Neural cell (in vitro differentiated cells): ENCODE measurements around the gene GALNT13. TPM values are rescaled to one million over a fixed set of nuclear protein-coding genes. Genes with fewer than 3 reads are reported as not detected.

Source experiments
- H2AFZ ChIP-seq: fragments of 200-600, 300-800 bp; sonication (generic), shearing (Covaris generic); 2 replicates; pipeline ENCODE4 v1.6.0; 2014; ENCODE audit warnings: low read depth, mild to moderate bottlenecking, antibody characterized with exemption, low read length, moderate library complexity
- H3F3A ChIP-seq: fragments of 200-600 bp; shearing (Covaris generic); 2 replicates; pipeline ENCODE4 v1.6.1; 2016; ENCODE audit warnings: mild to moderate bottlenecking, moderate library complexity, mixed read lengths, antibody characterized with exemption, low read length; ENCODE audit not compliant: insufficient read depth, poor library complexity, severe bottlenecking
- H3K27ac ChIP-seq: fragments of 200-600, 300-800 bp; sonication (generic), shearing (Covaris generic); 2 replicates; pipeline ENCODE4 v1.5.1; 2014; ENCODE audit warnings: mild to moderate bottlenecking, low read length, moderate library complexity
- H3K27me3 ChIP-seq: fragments of 300-800, 200-600 bp; sonication (generic), shearing (Covaris generic); 2 replicates; pipeline ENCODE4 v1.6.0; 2014; ENCODE audit warnings: mild to moderate bottlenecking, low read depth, low read length, moderate library complexity; ENCODE audit not compliant: insufficient read depth
- H3K36me3 ChIP-seq: fragments of 300-800, 200-600 bp; sonication (generic), shearing (Covaris generic); 2 replicates; pipeline ENCODE4 v1.5.1; 2014; ENCODE audit warnings: mild to moderate bottlenecking, antibody characterized with exemption, low read length, moderate library complexity; ENCODE audit not compliant: insufficient read depth
- H3K4me2 ChIP-seq: fragments of 300-800, 200-600 bp; sonication (generic), shearing (Covaris generic); 2 replicates; pipeline ENCODE4 v1.6.0; 2014; ENCODE audit warnings: mild to moderate bottlenecking, low read length
- H3K4me3 ChIP-seq: fragments of 300-800, 200-600 bp; sonication (generic), shearing (Covaris generic); 2 replicates; pipeline ENCODE4 v1.5.1; 2014; ENCODE audit warnings: mild to moderate bottlenecking, low read length, moderate library complexity
- H3K79me2 ChIP-seq: fragments of 200-600 bp; shearing (Covaris generic); replicated peaks from 2 replicates; pipeline ENCODE4 v1.6.0; 2014; ENCODE audit warnings: mild to moderate bottlenecking, low read length, moderate library complexity; ENCODE audit not compliant: insufficient read depth
- H3K9ac ChIP-seq: fragments of 300-800, 200-600 bp; sonication (generic), shearing (Covaris generic); 2 replicates; pipeline ENCODE4 v1.6.1; 2016; ENCODE audit warnings: mild to moderate bottlenecking, low read length, mixed read lengths
- H3K9me2 ChIP-seq: fragments of 200-600 bp; shearing (Covaris generic); 2 replicates; pipeline ENCODE4 v1.6.1; 2016; ENCODE audit warnings: mild to moderate bottlenecking, low read length, mixed read lengths; ENCODE audit not compliant: insufficient read depth
- H3K9me3 ChIP-seq: fragments of 200-600, 300-800 bp; sonication (generic), shearing (Covaris generic); 2 replicates; pipeline ENCODE4 v1.6.1; 2016; ENCODE audit warnings: mild to moderate bottlenecking, mixed run types, low read length, moderate library complexity, mixed read lengths
- H4K20me1 ChIP-seq: fragments of 200-600 bp; shearing (Covaris generic); 2 replicates; pipeline ENCODE4 v1.6.1; 2016; ENCODE audit warnings: mild to moderate bottlenecking, mixed run types; ENCODE audit not compliant: insufficient read depth
- CTCF ChIP-seq: fragments of 450-650 bp; IDR thresholded peaks from 2 replicates; pipeline ENCODE4 v1.5.1; 2014; ENCODE audit warnings: antibody characterized with exemption, mild to moderate bottlenecking, moderate library complexity; ENCODE audit not compliant: poor library complexity, severe bottlenecking
- EP300 ChIP-seq: fragments of 450-650 bp; conservative IDR thresholded peaks from 2 replicates; pipeline ENCODE4 v1.6.1; 2014; ENCODE audit warnings: antibody characterized with exemption, mild to moderate bottlenecking, moderate library complexity; ENCODE audit not compliant: poor library complexity, severe bottlenecking
- EZH2 ChIP-seq: fragments of 200-600, 300-800 bp; shearing (Covaris generic), sonication (generic); IDR thresholded peaks from 2 replicates; pipeline ENCODE4 v1.6.1; 2014; ENCODE audit warnings: antibody characterized with exemption, low read length, borderline replicate concordance, mild to moderate bottlenecking; ENCODE audit not compliant: insufficient read depth, poor library complexity, severe bottlenecking
- MXI1 ChIP-seq: fragments of 450-650 bp; conservative IDR thresholded peaks from 2 replicates; pipeline ENCODE4 v1.6.1; 2014; ENCODE audit warnings: antibody characterized with exemption, mild to moderate bottlenecking; ENCODE audit not compliant: poor library complexity, severe bottlenecking
- POLR2AphosphoS5 ChIP-seq: IDR thresholded peaks from 2 replicates; pipeline ENCODE4 v1.6.1; 2012
- RAD21 ChIP-seq: fragments of 450-650 bp; conservative IDR thresholded peaks from 2 replicates; pipeline ENCODE4 v1.6.1; 2014; ENCODE audit warnings: antibody characterized with exemption, mild to moderate bottlenecking, moderate library complexity
- SMC3 ChIP-seq: fragments of 450-650 bp; conservative IDR thresholded peaks from 2 replicates; pipeline ENCODE4 v1.6.1; 2014; ENCODE audit warnings: antibody characterized with exemption, mild to moderate bottlenecking, moderate library complexity; ENCODE audit not compliant: poor library complexity
- TAF1 ChIP-seq: IDR thresholded peaks from 2 replicates; pipeline ENCODE4 v1.6.1; 2012; ENCODE audit warnings: low read depth
- polyA plus RNA-seq: library from polyadenylated mRNA; depleted of rRNA; stranded (reverse); fragments of >200 nt; gene quantifications from 2 replicates; pipeline ENCODE4 v1.2.3, GENCODE V29; 2014
- TF ChIP-seq, protein P1 (sequence below): IDR thresholded peaks from 2 replicates; pipeline ENCODE4 v1.6.1; 2012; ENCODE audit warnings: borderline replicate concordance

Gene GALNT13
- polyA plus RNA-seq, 1 donor from 2014 or later: 12.4 TPM

- no peaks in the 10 kb centered on the region for H3K9me3 ChIP-seq
- H3F3A ChIP-seq: no peaks in the 10 kb centered on the region
- no peaks in the 10 kb centered on the region for H3K27me3 ChIP-seq
- H2AFZ ChIP-seq: no peak overlapping the region
- no peaks in the 10 kb centered on the region for H3K9me2 ChIP-seq
- H3K9ac ChIP-seq: no peak overlapping the region
- no peak for TF ChIP-seq TAF1
- no peak for TF ChIP-seq POLR2AphosphoS5
- TF ChIP-seq CTCF: no peak
- TF ChIP-seq MXI1: no peak
- TF ChIP-seq RAD21: no peak
- no peak for TF ChIP-seq EP300
- TF ChIP-seq EZH2: no peak
- no peak for TF ChIP-seq SMC3
- TF ChIP-seq, protein P1, sequence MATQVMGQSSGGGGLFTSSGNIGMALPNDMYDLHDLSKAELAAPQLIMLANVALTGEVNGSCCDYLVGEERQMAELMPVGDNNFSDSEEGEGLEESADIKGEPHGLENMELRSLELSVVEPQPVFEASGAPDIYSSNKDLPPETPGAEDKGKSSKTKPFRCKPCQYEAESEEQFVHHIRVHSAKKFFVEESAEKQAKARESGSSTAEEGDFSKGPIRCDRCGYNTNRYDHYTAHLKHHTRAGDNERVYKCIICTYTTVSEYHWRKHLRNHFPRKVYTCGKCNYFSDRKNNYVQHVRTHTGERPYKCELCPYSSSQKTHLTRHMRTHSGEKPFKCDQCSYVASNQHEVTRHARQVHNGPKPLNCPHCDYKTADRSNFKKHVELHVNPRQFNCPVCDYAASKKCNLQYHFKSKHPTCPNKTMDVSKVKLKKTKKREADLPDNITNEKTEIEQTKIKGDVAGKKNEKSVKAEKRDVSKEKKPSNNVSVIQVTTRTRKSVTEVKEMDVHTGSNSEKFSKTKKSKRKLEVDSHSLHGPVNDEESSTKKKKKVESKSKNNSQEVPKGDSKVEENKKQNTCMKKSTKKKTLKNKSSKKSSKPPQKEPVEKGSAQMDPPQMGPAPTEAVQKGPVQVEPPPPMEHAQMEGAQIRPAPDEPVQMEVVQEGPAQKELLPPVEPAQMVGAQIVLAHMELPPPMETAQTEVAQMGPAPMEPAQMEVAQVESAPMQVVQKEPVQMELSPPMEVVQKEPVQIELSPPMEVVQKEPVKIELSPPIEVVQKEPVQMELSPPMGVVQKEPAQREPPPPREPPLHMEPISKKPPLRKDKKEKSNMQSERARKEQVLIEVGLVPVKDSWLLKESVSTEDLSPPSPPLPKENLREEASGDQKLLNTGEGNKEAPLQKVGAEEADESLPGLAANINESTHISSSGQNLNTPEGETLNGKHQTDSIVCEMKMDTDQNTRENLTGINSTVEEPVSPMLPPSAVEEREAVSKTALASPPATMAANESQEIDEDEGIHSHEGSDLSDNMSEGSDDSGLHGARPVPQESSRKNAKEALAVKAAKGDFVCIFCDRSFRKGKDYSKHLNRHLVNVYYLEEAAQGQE: no peak
- no peak overlapping the region for H3K27ac ChIP-seq
- no peaks in the 10 kb centered on the region for H4K20me1 ChIP-seq
- no peaks in the 10 kb centered on the region for H3K36me3 ChIP-seq
- H3K4me3 ChIP-seq: no peak overlapping the region
- H3K4me2 ChIP-seq: no peak overlapping the region
- H3K79me2 ChIP-seq: no peaks in the 10 kb centered on the region
Measured at GRCh38 chr2:154140249-154141025, 268.7 kb downstream of the GALNT13 start.

- Histone ChIP-seq H3K36me3 (no peaks in the 10 kb centered on the region), H3K4me2 (no peak overlapping the region), H3K27me3 (no peaks in the 10 kb centered on the region), H2AFZ (no peak overlapping the region), H4K20me1 (no peaks in the 10 kb centered on the region), H3K79me2 (no peaks in the 10 kb centered on the region), H3K27ac (no peak overlapping the region), H3F3A (no peaks in the 10 kb centered on the region), H3K9me2 (no peaks in the 10 kb centered on the region), H3K9me3 (no peaks in the 10 kb centered on the region), H3K4me3 (no peak overlapping the region), H3K9ac (no peak overlapping the region)
- TF ChIP-seq RAD21: no peak
- TF ChIP-seq CTCF: no peak
- no peak for TF ChIP-seq SMC3
- TF ChIP-seq, protein P1: no peak
- no peak for TF ChIP-seq POLR2AphosphoS5
- TF ChIP-seq TAF1: no peak
- no peak for TF ChIP-seq MXI1
- TF ChIP-seq EZH2: no peak
Measured at GRCh38 chr2:154142480-154142879, 270.8 kb downstream of the GALNT13 start.
